Liver (tissue), 3 donors: Measurements from ENCODE around the gene RYR2.

Experiments used
- EGR1 ChIP-seq, 2 donors: IDR thresholded peaks; 2 replicates each; pipeline ENCODE4 v1.6.1; 2016 to 2018; ENCODE audit warnings: antibody characterized with exemption in 2 of 2, low read depth in 2 of 2
- NR2F2 ChIP-seq: IDR thresholded peaks from 2 replicates; pipeline ENCODE4 v1.6.1; 2016; ENCODE audit warnings: antibody characterized with exemption
- YY1 ChIP-seq: IDR thresholded peaks from 2 replicates; pipeline ENCODE4 v1.6.1; 2016; ENCODE audit warnings: antibody characterized with exemption, mild to moderate bottlenecking
- TF ChIP-seq, protein P1 (sequence below): fragments of 150-350 bp; IDR thresholded peaks from 2 replicates; pipeline ENCODE4 v1.5.1; 2017; ENCODE audit warnings: improper control_type of control experiment, low read depth, low read length; ENCODE audit not compliant: missing input control
- donor health status: healthy.
- donor health status: healthy.

GRCh38 chr1:237677979-237678378 lies 636.0 kb downstream of the RYR2 start:
- no peak for TF ChIP-seq EGR1 (IDR thresholded peaks at IDR 0.05; ENCODE audit: low read depth in 2 of 2)
- TF ChIP-seq, protein P1, sequence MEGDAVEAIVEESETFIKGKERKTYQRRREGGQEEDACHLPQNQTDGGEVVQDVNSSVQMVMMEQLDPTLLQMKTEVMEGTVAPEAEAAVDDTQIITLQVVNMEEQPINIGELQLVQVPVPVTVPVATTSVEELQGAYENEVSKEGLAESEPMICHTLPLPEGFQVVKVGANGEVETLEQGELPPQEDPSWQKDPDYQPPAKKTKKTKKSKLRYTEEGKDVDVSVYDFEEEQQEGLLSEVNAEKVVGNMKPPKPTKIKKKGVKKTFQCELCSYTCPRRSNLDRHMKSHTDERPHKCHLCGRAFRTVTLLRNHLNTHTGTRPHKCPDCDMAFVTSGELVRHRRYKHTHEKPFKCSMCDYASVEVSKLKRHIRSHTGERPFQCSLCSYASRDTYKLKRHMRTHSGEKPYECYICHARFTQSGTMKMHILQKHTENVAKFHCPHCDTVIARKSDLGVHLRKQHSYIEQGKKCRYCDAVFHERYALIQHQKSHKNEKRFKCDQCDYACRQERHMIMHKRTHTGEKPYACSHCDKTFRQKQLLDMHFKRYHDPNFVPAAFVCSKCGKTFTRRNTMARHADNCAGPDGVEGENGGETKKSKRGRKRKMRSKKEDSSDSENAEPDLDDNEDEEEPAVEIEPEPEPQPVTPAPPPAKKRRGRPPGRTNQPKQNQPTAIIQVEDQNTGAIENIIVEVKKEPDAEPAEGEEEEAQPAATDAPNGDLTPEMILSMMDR: peak; percentile 67
- no peak for TF ChIP-seq NR2F2
- no peak for TF ChIP-seq YY1
